B cell (primary cell): ENCODE results near the gene CALM1.

Source experiments
- CTCF ChIP-seq: fragments of 200-600 bp; IDR thresholded peaks from one replicate; pipeline ENCODE4 v1.8.0; 2022; ENCODE audit warnings: antibody characterized with exemption, mild to moderate bottlenecking
- EZH2 ChIP-seq: IDR thresholded peaks from 2 replicates; pipeline ENCODE4 v1.6.1; 2012; ENCODE audit warnings: borderline replicate concordance, low read depth, mild to moderate bottlenecking, moderate library complexity, low read length; ENCODE audit not compliant: insufficient read depth, poor library complexity, severe bottlenecking

- TF ChIP-seq EZH2 (no peak), CTCF (no peak)
Observed at GRCh38 chr14:90406384-90406798, 9.6 kb downstream of the CALM1 start.
